GM12875 (cell line): ENCODE measurements around the gene ARCN1.
A peak's percentile ranks its signal among the peaks of the same experiment; 100 is the strongest.

Source experiments
- H3K4me3 ChIP-seq: one replicate; pipeline ENCODE4 v1.5.1; 2011; ENCODE audit warnings: low read depth, low read length, control low read depth
- TF ChIP-seq, protein P1 (sequence below): IDR thresholded peaks from 2 replicates; pipeline ENCODE4 v1.5.1; 2011; ENCODE audit warnings: low read depth, mild to moderate bottlenecking, control low read depth, inconsistent platforms, low read length, moderate library complexity, borderline replicate concordance; ENCODE audit not compliant: insufficient read depth

Gene ARCN1

GRCh38 chr11:118572061-118572980, at the start of gene ARCN1:
Gene ARCN1, plus strand, starts transcription at chr11:118572409. Its CDS starts 139 bp downstream, at chr11:118572548.
- TF ChIP-seq, protein P1, sequence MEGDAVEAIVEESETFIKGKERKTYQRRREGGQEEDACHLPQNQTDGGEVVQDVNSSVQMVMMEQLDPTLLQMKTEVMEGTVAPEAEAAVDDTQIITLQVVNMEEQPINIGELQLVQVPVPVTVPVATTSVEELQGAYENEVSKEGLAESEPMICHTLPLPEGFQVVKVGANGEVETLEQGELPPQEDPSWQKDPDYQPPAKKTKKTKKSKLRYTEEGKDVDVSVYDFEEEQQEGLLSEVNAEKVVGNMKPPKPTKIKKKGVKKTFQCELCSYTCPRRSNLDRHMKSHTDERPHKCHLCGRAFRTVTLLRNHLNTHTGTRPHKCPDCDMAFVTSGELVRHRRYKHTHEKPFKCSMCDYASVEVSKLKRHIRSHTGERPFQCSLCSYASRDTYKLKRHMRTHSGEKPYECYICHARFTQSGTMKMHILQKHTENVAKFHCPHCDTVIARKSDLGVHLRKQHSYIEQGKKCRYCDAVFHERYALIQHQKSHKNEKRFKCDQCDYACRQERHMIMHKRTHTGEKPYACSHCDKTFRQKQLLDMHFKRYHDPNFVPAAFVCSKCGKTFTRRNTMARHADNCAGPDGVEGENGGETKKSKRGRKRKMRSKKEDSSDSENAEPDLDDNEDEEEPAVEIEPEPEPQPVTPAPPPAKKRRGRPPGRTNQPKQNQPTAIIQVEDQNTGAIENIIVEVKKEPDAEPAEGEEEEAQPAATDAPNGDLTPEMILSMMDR: no peak
- peak within 1 kb of the TSS; percentile 96 for H3K4me3 ChIP-seq

DNA sequence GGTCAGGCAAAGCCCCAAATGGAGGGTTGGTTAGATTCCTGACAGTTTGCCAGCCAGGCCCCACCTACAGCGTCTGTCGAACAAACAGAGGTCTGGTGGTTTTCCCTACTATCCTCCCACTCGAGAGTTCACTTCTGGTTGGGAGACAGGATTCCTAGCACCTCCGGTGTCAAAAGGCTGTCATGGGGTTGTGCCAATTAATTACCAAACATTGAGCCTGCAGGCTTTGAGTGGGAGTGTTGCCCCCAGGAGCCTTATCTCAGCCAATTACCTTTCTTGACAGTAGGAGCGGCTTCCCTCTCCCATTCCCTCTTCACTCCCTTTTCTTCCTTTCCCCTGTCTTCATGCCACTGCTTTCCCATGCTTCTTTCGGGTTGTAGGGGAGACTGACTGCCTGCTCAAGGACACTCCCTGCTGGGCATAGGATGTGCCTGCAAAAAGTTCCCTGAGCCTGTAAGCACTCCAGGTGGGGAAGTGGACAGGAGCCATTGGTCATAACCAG, 49.6 kb upstream of the ARCN1 start:
- H3K4me3 ChIP-seq: no peak overlapping the region
- TF ChIP-seq, protein P1: no peak

DNA sequence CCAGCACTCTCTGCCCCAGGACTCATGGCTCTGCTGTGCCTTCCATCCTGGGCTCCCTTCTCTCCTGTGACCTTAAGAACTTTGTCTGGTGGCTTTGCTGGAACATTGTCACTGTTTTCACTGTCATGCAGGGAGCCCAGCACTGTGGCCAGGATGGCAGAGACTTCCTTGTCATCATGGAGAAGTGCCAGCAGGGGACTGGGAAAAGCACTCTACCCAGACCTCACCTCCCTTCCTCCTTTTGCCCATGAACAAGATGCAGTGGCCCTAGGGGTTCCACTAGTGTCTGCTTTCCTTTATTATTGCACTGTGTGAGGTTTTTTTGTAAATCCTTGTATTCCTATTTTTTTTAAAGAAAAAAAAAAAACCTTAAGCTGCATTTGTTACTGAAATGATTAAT, 47.9 kb upstream of the ARCN1 start:
- TF ChIP-seq, protein P1: no peak
- H3K4me3 ChIP-seq: no peak overlapping the region

- TF ChIP-seq, protein P1: no peak
- H3K4me3 ChIP-seq: no peak overlapping the region
Observed at GRCh38 chr11:118524757-118525470, 47.3 kb upstream of the ARCN1 start.

DNA sequence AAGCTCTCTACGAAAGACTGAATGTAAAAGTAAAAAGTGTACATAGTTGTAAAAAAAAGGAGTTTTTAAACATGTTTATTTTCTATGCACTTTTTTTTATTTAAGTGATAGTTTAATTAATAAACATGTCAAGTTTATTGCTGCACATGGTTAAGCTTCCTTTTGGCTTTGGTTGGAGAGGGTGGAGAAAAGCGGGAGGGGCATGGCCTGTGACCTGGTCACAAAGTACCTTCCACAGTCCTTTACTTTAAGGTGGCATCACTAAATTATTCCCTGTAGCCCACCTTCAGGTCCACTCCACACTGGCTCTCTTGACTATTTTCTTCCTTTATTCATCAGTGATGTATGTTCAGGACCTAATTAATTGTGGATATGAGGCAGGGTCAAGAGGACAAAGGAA, 45.5 kb upstream of the ARCN1 start:
- H3K4me3 ChIP-seq: no peak overlapping the region
- TF ChIP-seq, protein P1: no peak

- TF ChIP-seq, protein P1: no peak
Observed at GRCh38 chr11:118527109-118527508, 45.1 kb upstream of the ARCN1 start, which contains the start of gene TTC36. Gene TTC36, plus strand, starts transcription at chr11:118527474. Its CDS starts 21 bp downstream, at chr11:118527495.

More at GRCh38 chr11:118527109-118527508, 45.1 kb upstream of the ARCN1 start, which contains the start of gene TTC36:
- H3K4me3 ChIP-seq: no peak within 1 kb of the TSS
